CD8-positive, alpha-beta memory T cell (primary cell): ENCODE measurements around the gene MUC22. TPM values are rescaled to one million over a fixed set of nuclear protein-coding genes. Genes with fewer than 3 reads are reported as not detected.

Experiments used
- CTCF ChIA-PET: fragments of 350-600 bp; sonication (Branson Sonifier 250); formaldehyde crosslinking; loops from one replicate; lab custom pipeline; 2021; ENCODE audit warnings: antibody characterized with exemption; lab: Charles Lee
- POLR2A ChIA-PET: fragments of 350-600 bp; sonication (Branson Sonifier 250); formaldehyde crosslinking; loops from one replicate; lab custom pipeline; 2021; ENCODE audit warnings: antibody characterized with exemption; lab: Charles Lee
- DNase-seq, 5 donors: peaks; one replicate each; pipeline versions ENCODE4 v3.0.0 to v3.0.0-alpha.2; 2020 to 2022; ENCODE audit warnings: mixed read lengths in 1 of 5
- H3K27ac ChIP-seq: one replicate; pipeline ENCODE4 v1.7.0; 2013; ENCODE audit warnings: low read depth, mild to moderate bottlenecking, low read length, moderate library complexity
- H3K27me3 ChIP-seq: 2 replicates; pipeline ENCODE4 v1.7.0; 2013; ENCODE audit warnings: low read length, mild to moderate bottlenecking; ENCODE audit not compliant: insufficient read depth, poor library complexity, severe bottlenecking
- H3K36me3 ChIP-seq: 2 replicates; pipeline ENCODE4 v1.7.0; 2013; ENCODE audit warnings: mild to moderate bottlenecking, low read length, moderate library complexity; ENCODE audit not compliant: insufficient read depth
- H3K4me1 ChIP-seq: 2 replicates; pipeline ENCODE4 v1.7.0; 2013; ENCODE audit warnings: mild to moderate bottlenecking, low read length, moderate library complexity; ENCODE audit not compliant: insufficient read depth
- H3K4me3 ChIP-seq: 2 replicates; pipeline ENCODE4 v1.7.0; 2013; ENCODE audit warnings: mild to moderate bottlenecking, low read length
- H3K9me3 ChIP-seq: 2 replicates; pipeline ENCODE4 v1.7.0; 2013; ENCODE audit warnings: mild to moderate bottlenecking, low read length
- H3K27ac Mint-ChIP-seq, 8 donors: one replicate each; pipeline ENCODE4 v1.8.0; 2020 to 2021; ENCODE audit warnings: mixed read lengths in 8 of 8, mild to moderate bottlenecking in 6 of 8, inconsistent platforms in 3 of 8, moderate library complexity in 3 of 8
- H3K27me3 Mint-ChIP-seq, 2 donors: one replicate each; pipeline ENCODE4 v1.8.0; 2020 to 2021; ENCODE audit warnings: mixed read lengths in 2 of 2, mild to moderate bottlenecking in 1 of 2, moderate library complexity in 1 of 2
- H3K36me3 Mint-ChIP-seq, 3 donors: one replicate each; pipeline ENCODE4 v1.8.0; 2020 to 2021; ENCODE audit warnings: mixed read lengths in 3 of 3, inconsistent platforms in 1 of 3, mild to moderate bottlenecking in 1 of 3
- H3K4me1 Mint-ChIP-seq, 3 donors: one replicate each; pipeline ENCODE4 v1.8.0; 2020 to 2021; ENCODE audit warnings: mixed read lengths in 3 of 3, inconsistent platforms in 1 of 3, mild to moderate bottlenecking in 1 of 3
- H3K4me3 Mint-ChIP-seq, 7 donors: one replicate each; pipeline ENCODE4 v1.8.0; 2020 to 2021; ENCODE audit warnings: mixed read lengths in 7 of 7, mild to moderate bottlenecking in 6 of 7, moderate library complexity in 4 of 7, inconsistent platforms in 2 of 7
- H3K9me3 Mint-ChIP-seq, 5 donors: one replicate each; pipeline ENCODE4 v1.8.0; 2020 to 2022; ENCODE audit warnings: mixed read lengths in 5 of 5, mild to moderate bottlenecking in 3 of 5, moderate library complexity in 2 of 5, inconsistent platforms in 1 of 5
- polyA plus RNA-seq: library from polyadenylated mRNA; unstranded; fragments of 300-500 nt; fragmentation: Illumina TruSeq; gene quantifications from one replicate; pipeline ENCODE4 v1.2.3, GENCODE V29; 2021
- total RNA-seq, 2 experiments: library from RNA; stranded (reverse); gene quantifications; one replicate each; pipeline ENCODE4 v1.2.3, GENCODE V29; 2021

The MUC22 gene
- total and polyA plus RNA-seq, 3 experiments from 2014 or later: not detected

DNA sequence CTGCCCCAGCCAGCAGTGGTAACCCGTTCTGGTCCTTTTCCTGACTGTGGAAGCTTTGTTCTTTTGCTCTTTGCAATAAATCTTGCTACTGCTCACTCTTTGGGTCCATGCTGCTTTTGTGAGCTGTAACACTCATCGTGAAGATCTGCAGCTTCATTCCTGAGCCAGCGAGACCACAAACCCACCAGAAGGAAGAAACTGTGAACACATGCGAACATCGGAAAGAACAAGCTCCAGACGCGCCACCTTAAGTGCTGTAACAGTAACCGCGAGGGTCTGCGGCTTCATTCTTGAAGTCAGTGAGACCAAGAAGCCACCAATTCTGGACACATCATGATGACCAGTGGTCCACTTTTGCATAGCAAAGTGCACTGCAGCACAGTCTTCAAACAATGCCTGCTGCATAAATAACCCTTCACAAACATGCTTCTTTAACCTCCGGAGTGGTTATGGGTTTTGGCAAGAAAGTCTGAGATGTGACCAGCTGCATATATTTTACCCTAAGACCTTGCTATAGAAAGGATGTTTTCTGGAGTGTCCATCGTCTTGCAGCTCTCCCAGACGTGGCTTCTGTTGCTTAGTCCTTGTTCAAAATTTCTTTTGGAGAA lies 8.9 kb upstream of the MUC22 start:
- no peaks in the 10 kb centered on the region for H3K4me1 ChIP-seq
- peaks cover 9% of the 10 kb centered on the region for H3K27me3 ChIP-seq
- no peak overlapping the region for H3K4me3 ChIP-seq
- POLR2A ChIA-PET: no interaction called here
- no peaks in the 10 kb centered on the region for H3K36me3 ChIP-seq
- Mint-ChIP-seq H3K4me3 (peak overlapping the region in 3 of 7 donors; percentile 27 to 76 (median 56)), H3K27me3 (peaks cover 5 to 21% of the 10 kb centered on the region in 2 donors), H3K27ac (no peak overlapping the region), H3K4me1 (peaks cover 0 to 6% (median 2%) of the 10 kb centered on the region in 3 donors), H3K9me3 (peaks cover 0 to 2% (median 0%) of the 10 kb centered on the region in 5 donors), H3K36me3 (peaks cover 0 to 2% (median 0%) of the 10 kb centered on the region in 3 donors)
- DNase-seq: no peak
- no peaks in the 10 kb centered on the region for H3K9me3 ChIP-seq
- no peak overlapping the region for H3K27ac ChIP-seq
- CTCF ChIA-PET: interaction anchor here (1.3 kb wide), 1 partner anchor 19 kb away, joined by 3 read pairs; no protein-coding TSS in a partner anchor

DNA sequence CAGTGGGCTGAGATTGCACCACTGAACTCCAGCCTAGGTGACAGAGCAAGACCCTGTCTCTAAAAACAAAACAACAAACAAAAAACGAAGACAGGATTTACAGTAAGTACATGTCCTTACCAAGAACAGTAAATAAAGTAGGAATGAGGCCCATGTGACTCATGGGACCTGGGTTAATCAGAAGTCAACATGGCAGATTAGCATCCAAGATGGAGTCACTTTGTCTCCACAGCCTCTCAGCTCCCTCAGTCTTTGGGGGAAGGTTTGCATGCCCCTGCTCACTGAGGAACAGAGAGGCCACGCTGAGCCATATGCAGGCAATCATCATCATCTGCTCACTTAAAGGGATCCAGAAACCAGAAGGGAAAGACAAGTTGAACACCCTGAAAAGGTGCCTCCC lies 7.8 kb upstream of the MUC22 start:
- peaks cover 0 to 2% (median 0%) of the 10 kb centered on the region in 5 donors for H3K9me3 Mint-ChIP-seq
- ChIA-PET POLR2A (no interaction called here), CTCF (no interaction called here)
- Histone ChIP-seq H3K27ac (no peak overlapping the region), H3K4me3 (no peak overlapping the region), H3K4me1 (no peaks in the 10 kb centered on the region), H3K9me3 (no peaks in the 10 kb centered on the region), H3K36me3 (no peaks in the 10 kb centered on the region), H3K27me3 (peaks cover 9% of the 10 kb centered on the region)
- H3K27ac Mint-ChIP-seq: no peak overlapping the region
- no peak overlapping the region for H3K4me3 Mint-ChIP-seq
- peaks cover 0 to 6% (median 2%) of the 10 kb centered on the region in 3 donors for H3K4me1 Mint-ChIP-seq
- peaks cover 0 to 2% (median 0%) of the 10 kb centered on the region in 3 donors for H3K36me3 Mint-ChIP-seq
- H3K27me3 Mint-ChIP-seq: peaks cover 5 to 27% of the 10 kb centered on the region in 2 donors
- no peak for DNase-seq

DNA sequence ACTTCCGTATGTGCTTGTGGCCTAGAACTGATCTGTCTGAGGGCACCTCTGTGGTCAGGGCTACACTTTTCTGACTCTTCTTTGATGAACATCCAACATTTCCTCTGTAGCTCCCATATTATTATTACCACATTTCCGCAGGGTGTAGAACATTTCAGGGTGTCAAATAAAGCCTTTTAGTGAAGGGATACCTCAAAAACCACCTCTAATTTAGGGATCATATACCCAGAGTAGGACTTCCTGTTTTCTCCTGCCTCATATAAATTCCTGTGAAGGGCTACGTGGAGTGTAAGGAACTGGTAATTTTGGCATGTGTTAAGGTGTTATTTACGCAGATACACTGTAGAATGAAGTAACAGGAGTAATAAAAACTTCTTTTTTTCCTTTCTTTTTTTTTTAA lies 5.5 kb upstream of the MUC22 start:
- Mint-ChIP-seq H3K36me3 (peaks cover 0 to 2% (median 0%) of the 10 kb centered on the region in 3 donors), H3K27ac (no peak overlapping the region), H3K27me3 (peaks cover 12 to 46% of the 10 kb centered on the region in 2 donors), H3K9me3 (no peaks in the 10 kb centered on the region), H3K4me3 (no peak overlapping the region), H3K4me1 (peaks cover 0 to 6% (median 2%) of the 10 kb centered on the region in 3 donors)
- Histone ChIP-seq H3K36me3 (no peaks in the 10 kb centered on the region), H3K27me3 (peaks cover 9% of the 10 kb centered on the region), H3K9me3 (no peaks in the 10 kb centered on the region), H3K4me3 (no peak overlapping the region), H3K4me1 (no peaks in the 10 kb centered on the region), H3K27ac (no peak overlapping the region)
- ChIA-PET CTCF (no interaction called here), POLR2A (no interaction called here)
- DNase-seq: no peak

DNA sequence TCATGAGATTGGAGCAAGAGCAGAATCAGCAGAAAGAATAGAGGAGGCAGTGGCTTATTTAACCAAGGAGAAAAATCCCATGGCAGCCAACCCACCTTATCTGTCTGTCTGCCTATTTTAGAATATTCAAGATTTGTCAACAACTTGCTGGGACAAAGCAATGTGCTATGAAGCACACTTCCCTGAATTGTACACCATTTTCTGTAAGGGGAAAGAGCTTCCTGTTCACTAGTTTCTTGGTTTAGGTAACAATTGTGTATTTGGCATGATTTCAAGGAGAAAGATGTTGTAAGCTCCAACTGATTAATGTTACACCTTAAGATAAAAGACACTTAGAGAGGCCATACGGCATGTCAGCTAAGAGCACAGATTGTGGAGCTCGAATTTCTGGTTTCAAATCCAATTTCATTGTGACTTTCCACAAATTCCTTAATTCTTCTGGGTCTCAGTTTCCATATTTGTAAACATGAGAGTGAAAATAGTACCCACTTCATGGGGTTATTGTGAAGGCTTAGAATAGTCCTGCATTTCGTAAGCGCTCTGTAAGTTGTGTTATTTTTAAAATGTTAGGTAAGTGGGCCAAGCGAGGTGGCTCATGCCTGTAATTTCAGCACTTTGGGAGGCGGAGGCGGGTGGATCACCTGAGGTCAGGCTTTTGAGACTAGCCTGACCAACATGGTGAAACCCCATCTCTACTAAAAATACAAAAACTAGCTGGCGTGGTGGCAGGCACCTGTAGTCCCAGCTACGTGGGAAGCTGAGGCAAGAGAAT lies 4.8 kb upstream of the MUC22 start:
- ChIA-PET CTCF (no interaction called here), POLR2A (no interaction called here)
- no peaks in the 10 kb centered on the region for H3K9me3 Mint-ChIP-seq

DNA sequence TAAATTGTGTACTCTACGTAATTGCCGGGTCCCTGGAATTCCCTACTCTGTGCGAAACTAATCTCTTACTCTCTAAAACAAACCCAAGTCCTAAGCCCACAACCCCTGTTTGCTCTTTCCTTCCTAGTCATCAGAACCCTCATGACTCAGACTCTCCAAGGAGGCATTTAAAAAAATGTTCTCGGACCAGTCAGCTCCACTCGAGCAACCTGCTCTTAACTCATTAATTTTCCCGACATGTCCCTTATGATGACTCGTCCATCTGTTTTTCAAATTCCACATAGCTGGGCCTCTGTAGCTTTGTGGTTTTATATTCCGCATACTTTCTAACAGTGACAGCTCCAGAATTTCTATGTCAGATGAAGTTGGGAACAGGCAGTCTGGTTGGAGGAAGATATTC lies 2.6 kb upstream of the MUC22 start:
- no peaks in the 10 kb centered on the region for H3K36me3 ChIP-seq
- DNase-seq: no peak
- H3K4me1 ChIP-seq: no peaks in the 10 kb centered on the region
- H3K4me3 Mint-ChIP-seq: no peak overlapping the region
- no peak overlapping the region for H3K27ac ChIP-seq
- ChIA-PET POLR2A (no interaction called here), CTCF (no interaction called here)
- H3K36me3 Mint-ChIP-seq: peaks cover 0 to 2% (median 0%) of the 10 kb centered on the region in 3 donors
- H3K9me3 Mint-ChIP-seq: no peaks in the 10 kb centered on the region
- H3K27me3 Mint-ChIP-seq: peaks cover 22 to 62% of the 10 kb centered on the region in 2 donors
- no peaks in the 10 kb centered on the region for H3K4me1 Mint-ChIP-seq
- H3K9me3 ChIP-seq: no peaks in the 10 kb centered on the region
- H3K27ac Mint-ChIP-seq: no peak overlapping the region
- H3K27me3 ChIP-seq: peaks cover 9% of the 10 kb centered on the region
- no peak overlapping the region for H3K4me3 ChIP-seq

More for the DNA sequence above, 4.8 kb upstream of the MUC22 start:
- Mint-ChIP-seq H3K36me3 (peaks cover 0 to 2% (median 0%) of the 10 kb centered on the region in 3 donors), H3K27me3 (peaks cover 13 to 49% of the 10 kb centered on the region in 2 donors), H3K4me1 (peaks cover 0 to 6% (median 2%) of the 10 kb centered on the region in 3 donors), H3K4me3 (no peak overlapping the region), H3K27ac (no peak overlapping the region)
- Histone ChIP-seq H3K4me1 (no peaks in the 10 kb centered on the region), H3K36me3 (no peaks in the 10 kb centered on the region), H3K9me3 (no peaks in the 10 kb centered on the region), H3K4me3 (no peak overlapping the region), H3K27ac (no peak overlapping the region), H3K27me3 (peaks cover 9% of the 10 kb centered on the region)
- DNase-seq: no peak

DNA sequence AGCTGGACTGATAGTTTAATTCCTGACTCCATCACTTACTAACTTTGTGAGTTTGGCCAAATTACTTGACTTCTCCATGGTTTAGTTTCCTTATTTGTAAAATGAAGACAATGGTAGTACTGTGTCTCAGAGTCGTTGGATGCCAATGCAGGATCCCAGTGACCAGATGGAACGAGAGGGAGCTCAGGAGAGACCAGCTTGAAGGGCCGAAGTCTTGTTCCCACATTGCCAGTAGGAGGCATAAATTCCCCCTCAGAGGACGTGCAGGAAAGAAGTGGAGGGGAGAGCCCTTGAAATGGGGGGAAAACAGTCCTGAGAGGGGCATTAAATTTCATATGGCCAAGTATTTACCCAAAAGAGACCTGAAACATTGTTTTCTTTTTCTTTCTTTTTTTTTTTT lies 2.1 kb upstream of the MUC22 start:
- no peak for DNase-seq
- H3K9me3 ChIP-seq: no peaks in the 10 kb centered on the region
- Mint-ChIP-seq H3K27ac (no peak overlapping the region), H3K9me3 (no peaks in the 10 kb centered on the region), H3K4me3 (no peak overlapping the region), H3K27me3 (peaks cover 25 to 60% of the 10 kb centered on the region in 2 donors), H3K36me3 (no peaks in the 10 kb centered on the region), H3K4me1 (no peaks in the 10 kb centered on the region)
- ChIA-PET POLR2A (no interaction called here), CTCF (no interaction called here)
- H3K36me3 ChIP-seq: no peaks in the 10 kb centered on the region
- H3K27ac ChIP-seq: no peak overlapping the region
- peaks cover 9% of the 10 kb centered on the region for H3K27me3 ChIP-seq
- no peak overlapping the region for H3K4me3 ChIP-seq
- H3K4me1 ChIP-seq: no peaks in the 10 kb centered on the region

DNA sequence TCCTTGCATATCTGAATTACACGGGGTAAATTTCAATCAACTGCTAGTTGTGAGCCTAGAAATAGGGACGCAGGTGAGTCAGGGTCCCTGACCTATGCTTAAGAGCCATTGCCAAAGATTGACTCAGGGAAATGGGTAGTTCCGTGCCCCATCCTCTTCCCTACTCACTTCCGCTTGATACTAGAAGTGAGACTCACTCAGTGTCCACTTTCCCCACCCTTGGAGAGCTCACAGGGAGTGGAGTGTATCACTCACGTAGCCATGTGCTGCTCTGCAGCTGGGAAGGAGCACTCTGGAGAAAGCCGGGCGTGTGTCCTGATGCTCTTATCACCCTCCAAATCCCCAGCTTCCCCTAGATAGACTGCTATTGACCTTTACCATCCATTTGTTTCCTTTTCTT lies 543 bp upstream of the MUC22 start:
- H3K27ac Mint-ChIP-seq: no peak overlapping the region
- H3K4me3 Mint-ChIP-seq: no peak overlapping the region
- no peaks in the 10 kb centered on the region for H3K4me1 ChIP-seq
- ChIA-PET CTCF (interaction anchor here (0.5 kb wide), 1 partner anchor 265 kb away, joined by 4 read pairs; no protein-coding TSS in a partner anchor), POLR2A (no interaction called here)
- H3K36me3 Mint-ChIP-seq: no peaks in the 10 kb centered on the region
- H3K27me3 ChIP-seq: peaks cover 5% of the 10 kb centered on the region
- no peak overlapping the region for H3K27ac ChIP-seq
- H3K27me3 Mint-ChIP-seq: peaks cover 31 to 75% of the 10 kb centered on the region in 2 donors
- H3K36me3 ChIP-seq: no peaks in the 10 kb centered on the region
- no peak for DNase-seq
- H3K9me3 ChIP-seq: no peaks in the 10 kb centered on the region
- H3K4me1 Mint-ChIP-seq: no peaks in the 10 kb centered on the region
- peaks cover 0 to 3% (median 0%) of the 10 kb centered on the region in 5 donors for H3K9me3 Mint-ChIP-seq
- no peak overlapping the region for H3K4me3 ChIP-seq

DNA sequence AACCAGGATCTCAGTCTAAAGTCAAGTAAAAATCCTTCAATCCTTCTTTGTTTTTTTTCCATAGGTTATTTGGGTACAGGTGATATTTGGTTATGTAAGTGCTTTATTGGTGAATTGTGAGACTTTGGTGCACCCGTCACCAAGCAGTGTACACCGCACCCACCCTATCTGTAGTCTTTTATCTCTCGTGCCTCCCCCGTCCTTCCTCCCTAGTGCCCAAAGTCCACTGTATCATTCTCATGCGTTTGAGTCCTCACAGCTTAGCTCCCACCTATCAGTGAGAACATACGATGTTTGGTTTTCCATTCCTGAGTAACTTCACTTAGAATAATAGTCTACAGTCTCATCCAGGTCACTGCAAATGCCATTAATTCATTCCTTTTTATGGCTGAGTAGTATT lies 879 bp downstream of the MUC22 start:
- H3K4me1 ChIP-seq: no peaks in the 10 kb centered on the region
- Mint-ChIP-seq H3K27me3 (peaks cover 36 to 78% of the 10 kb centered on the region in 2 donors), H3K4me3 (no peak overlapping the region), H3K36me3 (no peaks in the 10 kb centered on the region), H3K9me3 (peaks cover 0 to 4% (median 0%) of the 10 kb centered on the region in 5 donors), H3K27ac (no peak overlapping the region), H3K4me1 (no peaks in the 10 kb centered on the region)
- no peaks in the 10 kb centered on the region for H3K27me3 ChIP-seq
- H3K27ac ChIP-seq: no peak overlapping the region
- no peak for DNase-seq
- H3K4me3 ChIP-seq: no peak overlapping the region
- H3K9me3 ChIP-seq: no peaks in the 10 kb centered on the region
- CTCF ChIA-PET: no interaction called here
- H3K36me3 ChIP-seq: no peaks in the 10 kb centered on the region
- POLR2A ChIA-PET: no interaction called here
